Stomach (tissue), 9 donors: ENCODE results near the gene DSEL. TPM values are rescaled to one million over a fixed set of nuclear protein-coding genes. Genes with fewer than 3 reads are reported as not detected.
A peak's percentile ranks its signal among the peaks of the same experiment; 100 is the strongest.

ENCODE experiments used
- DNase-seq, 2 donors: peaks; one replicate each; pipeline versions ENCODE4 v3.0.0 to v3.0.0-alpha.2; 2013 to 2019
- H3K27ac ChIP-seq, 5 donors: fragments of 200-600 bp in 4 of 5; sonication (generic) in 4 of 5; one replicate each; pipeline ENCODE4 v1.5.1; 2013 to 2019; ENCODE audit warnings: mild to moderate bottlenecking in 1 of 5, moderate library complexity in 1 of 5
- H3K27me3 ChIP-seq, 3 donors: fragments of 200-600 bp; sonication (generic); one replicate each; pipeline ENCODE4 v1.5.1; 2017 to 2019; ENCODE audit warnings: mixed run types in 1 of 3
- H3K36me3 ChIP-seq, 4 donors: fragments of 200-600 bp; sonication (generic); 1 replicate in 3 of 4; 2 replicates in 1 of 4; pipeline ENCODE4 v1.5.1; 2016 to 2019
- H3K4me1 ChIP-seq, 4 donors: fragments of 200-600 bp; sonication (generic); one replicate each; pipeline ENCODE4 v1.5.1; 2016 to 2019
- H3K4me3 ChIP-seq, 4 donors: fragments of 200-600 bp; sonication (generic) in 3 of 4; one replicate each; pipeline ENCODE4 v1.5.1; 2016 to 2019; ENCODE audit warnings: mild to moderate bottlenecking in 1 of 4
- H3K9me3 ChIP-seq, 4 donors: fragments of 200-600 bp; sonication (generic); one replicate each; pipeline ENCODE4 v1.5.1; 2016 to 2019
- CTCF ChIP-seq, 7 experiments: fragments of 450-650 bp in 4 of 7; fragments of 200-600 bp in 3 of 7; sonication (generic) in 3 of 7; IDR thresholded peaks; one replicate each; pipeline ENCODE4 v1.5.1; 2016 to 2019; ENCODE audit warnings: antibody characterized with exemption in 7 of 7, control low read depth in 2 of 7, mild to moderate bottlenecking in 1 of 7
- EP300 ChIP-seq: sonication (generic); formaldehyde crosslinking; IDR thresholded peaks from one replicate; pipeline ENCODE4 v1.6.1; 2017; ENCODE audit warnings: antibody characterized with exemption
- POLR2AphosphoS5 ChIP-seq, 3 donors: sonication (generic); formaldehyde crosslinking; IDR thresholded peaks; one replicate each; pipeline ENCODE4 v1.6.1; 2016; ENCODE audit warnings: antibody characterized with exemption in 3 of 3
- WGBS, 5 donors: extraction: QIAGEN DNeasy Blood & Tissue Kit in 3 of 5; methylation state at CpG; one replicate each; pipeline versions ENCODE4 v1.1.5 to v1.1.7; 2013 to 2018; 5-methylcytosine and 5-hydroxymethylcytosine counted together
- intact Hi-C: fragments of 100-400 bp; cut with DNase I; formaldehyde crosslinking; loops from one replicate; pipeline ENCODE4 v1.15.1; 2023; ENCODE audit warnings: low total_unique reads
- polyA plus RNA-seq, 3 donors: library from polyadenylated mRNA; stranded (reverse); fragments of 200-250 nt; gene quantifications; one replicate each; pipeline ENCODE4 v1.2.3, GENCODE V29; 2013
- total RNA-seq, 5 donors: library from RNA; depleted of rRNA; stranded (reverse); fragments of >200 nt; gene quantifications; one replicate each; pipeline versions ENCODE4 v1.1.0 to v1.2.3, GENCODE V29; 2014 to 2016
- donor health status: healthy with polysubstance abuse.
- donor health status: Bipolar disorder and iron deficiency.
- donor health status: healthy.

The DSEL gene
- total and polyA plus RNA-seq, 8 donors, result 0.78 to 23.9 (median 4.6) TPM

- no peaks in the 10 kb centered on the region for H3K9me3 ChIP-seq
- H3K36me3 ChIP-seq, result no peaks in the 10 kb centered on the region
- H3K4me1 ChIP-seq, result no peaks in the 10 kb centered on the region
- 89 to 95% (median 93%) methylated on average over 1 of the region's 1 CpG; no CpG with 5 or more reads in 1 of the 5 donors for WGBS, 5 donors
- no peak for DNase-seq
- H3K27ac ChIP-seq, result no peak overlapping the region
- H3K27me3 ChIP-seq, result no peaks in the 10 kb centered on the region
- no peak overlapping the region for H3K4me3 ChIP-seq
- intact Hi-C loops, result no loop called here
- TF ChIP-seq POLR2AphosphoS5 (IDR thresholded peaks at IDR 0.05), result no peak
- TF ChIP-seq CTCF (IDR thresholded peaks at IDR 0.05), result no peak
- TF ChIP-seq EP300, result no peak
These were observed 52.0 kb downstream of the DSEL start for GRCh38 chr18:67464499-67464898.

- 57 to 73% (median 63%) methylated on average over 2 of the region's 2 CpGs for whole genome bisulfite sequencing, 5 donors
- TF ChIP-seq EP300 (no peak), POLR2AphosphoS5 (IDR thresholded peaks at IDR 0.05) (no peak), CTCF (IDR thresholded peaks at IDR 0.05) (peak in 3 of 7 experiments; percentile 9 to 28 (median 24))
- H3K4me1 ChIP-seq, result no peaks in the 10 kb centered on the region
- H3K4me3 ChIP-seq, result no peak overlapping the region
- H3K36me3 ChIP-seq, result no peaks in the 10 kb centered on the region
- no peak overlapping the region for H3K27ac ChIP-seq
- intact Hi-C loops, result no loop called here
- no peaks in the 10 kb centered on the region for H3K9me3 ChIP-seq
- no peaks in the 10 kb centered on the region for H3K27me3 ChIP-seq
- DNase-seq, result no peak
These were observed 52.7 kb downstream of the DSEL start for GRCh38 chr18:67463829-67464228.

GRCh38 chr18:67456711-67457110 is 59.8 kb downstream of the DSEL start:
- Histone ChIP-seq H3K4me1 (no peaks in the 10 kb centered on the region), H3K27me3 (no peaks in the 10 kb centered on the region), H3K27ac (no peak overlapping the region), H3K36me3 (no peaks in the 10 kb centered on the region), H3K9me3 (no peaks in the 10 kb centered on the region), H3K4me3 (no peak overlapping the region)
- intact Hi-C loops, result no loop called here
- TF ChIP-seq EP300, result no peak
- no peak for TF ChIP-seq POLR2AphosphoS5 (IDR thresholded peaks at IDR 0.05)
- 59 to 78% (median 72%) methylated on average over 3 of the region's 3 CpGs for WGBS, 5 donors
- peak in 1 of 2 donors; percentile 16 for DNase-seq
